Measurements from ENCODE around the gene KDM3A. TPM values are rescaled to one million over a fixed set of nuclear protein-coding genes. Genes with fewer than 3 reads are reported as not detected.

KDM3A gene
- total and polyA plus RNA-seq, 10 of the 15 experiments (the other 5 are each of a cell fraction or from before 2014, with no cell fraction given), result 3.8 to 102 (median 11.1) TPM

- Histone ChIP-seq H3K27ac (ENCODE audit: control insufficient read depth, insufficient read depth) (peak overlapping the region; percentile 100), H3K9me3 (replicated peaks; ENCODE audit: control insufficient read depth, insufficient read depth, low read length) (peaks cover 17% of the 10 kb centered on the region), H3K36me3 (ENCODE audit: control insufficient read depth in 2 of 2, insufficient read depth in 2 of 2, low read length in 1 of 2) (peaks cover 1 to 16% of the 10 kb centered on the region in 2 experiments; a peak in 3 of 4 replicates), H3K27me3 (replicated peaks in 1 of 2; ENCODE audit: control insufficient read depth in 2 of 2, insufficient read depth in 2 of 2, low read length in 1 of 2) (no peaks in the 10 kb centered on the region), H3K9ac (ENCODE audit: control insufficient read depth, insufficient read depth, low read length) (peak overlapping the region; percentile 84), H4K20me1 (ENCODE audit: control insufficient read depth, insufficient read depth) (peaks cover 11% of the 10 kb centered on the region), H3K4me3 (peak overlapping the region; percentile 78; the same call in 1 of the 2 replicates), H3K4me2 (ENCODE audit: control insufficient read depth, insufficient read depth) (no peak overlapping the region), H3K79me2 (ENCODE audit: control insufficient read depth, insufficient read depth, low read length) (peaks cover 49% of the 10 kb centered on the region), H3K4me1 (ENCODE audit: control insufficient read depth, insufficient read depth, low read length) (peaks cover 11% of the 10 kb centered on the region), H2AFZ (ENCODE audit: control insufficient read depth, low read depth, low read length) (peak overlapping the region; percentile 37)
- 2% methylated on average over 42 of the region's 59 CpGs for WGBS (ENCODE audit: insufficient coverage, insufficient replicate concordance, low lambda C conversion rate, missing lambda C conversion rate)
- no peak for ATAC-seq
- DNase-seq (ENCODE audit: low read depth, low spot score), result no peak
- ChIA-PET CTCF (interaction anchor here (1.0 to 4.0 kb wide), 6 partner anchors 48 to 220 kb away, joined by 4 to 15 read pairs (median 5); no protein-coding TSS in a partner anchor), SMC1A (ENCODE audit: uncharacterized antibody, unreplicated experiment) (interaction anchor here (0.9 to 2.8 kb wide), 9 partner anchors 9 to 248 kb away, joined by 3 to 13 read pairs (median 4); no protein-coding TSS in a partner anchor), POLR2A (interaction anchor here (0.8 to 3.5 kb wide), 20 partner anchors 9 to 407 kb away, joined by 3 to 25 read pairs (median 4); partner anchors contain the start of genes CHMP3 and IMMT), RAD21 (ENCODE audit: unreplicated experiment) (interaction anchor here (0.6 to 2.9 kb wide), 12 partner anchors 13 to 1004 kb away, joined by 3 to 15 read pairs (median 4); no protein-coding TSS in a partner anchor)
- intact Hi-C loops (cut with micrococcal nuclease; ENCODE audit: unreplicated experiment) (loop anchor here (1.0 to 10.0 kb wide), 3 partner anchors 182 to 243 kb away; partner anchors contain the start of genes MRPL35 and RNF103), in situ Hi-C loops (cut with MboI) (loop anchor here (25.0 kb wide), 1 partner anchor 1504 kb away; no protein-coding TSS in a partner anchor)
- TF ChIP-seq POLR2AphosphoS2 (IDR thresholded peaks at IDR 0.05; ENCODE audit: low read depth, low read length) (peak; percentile 86), BACH1 (IDR thresholded peaks at IDR 0.05; ENCODE audit: borderline replicate concordance) (peak; percentile 87), ZNF24 (IDR thresholded peaks at IDR 0.05) (0 out of 2 replicates have a peak, but pooled peaks have one; percentile 32), PAX5 (IDR thresholded peaks at IDR 0.05; ENCODE audit: borderline replicate concordance, low read depth, low read length) (no peak), PAX8 (IDR thresholded peaks at IDR 0.05) (no peak), LARP7 (IDR thresholded peaks at IDR 0.05) (0 out of 2 replicates have a peak, but pooled peaks have one; percentile 40), NKRF (conservative IDR thresholded peaks at IDR 0.05) (peak; percentile 77), GATAD2B (conservative IDR thresholded peaks at IDR 0.05; ENCODE audit: low read depth) (no peak), POU2F2 (IDR thresholded peaks at IDR 0.05; ENCODE audit: borderline replicate concordance, low read depth, low read length) (peak; percentile 5; the same call in 1 of the 3 replicates), POLR2A (IDR thresholded peaks at IDR 0.05; ENCODE audit: low read depth, low read length) (peak; percentile 94), SMARCA5 (IDR thresholded peaks at IDR 0.05) (peak; percentile 52; the same call in 1 of the 2 replicates), POLR2AphosphoS5 (IDR thresholded peaks at IDR 0.05; ENCODE audit: low read length) (peak; percentile 93; the same call in 1 of the 2 replicates)
- TF ChIP-seq, protein P1, sequence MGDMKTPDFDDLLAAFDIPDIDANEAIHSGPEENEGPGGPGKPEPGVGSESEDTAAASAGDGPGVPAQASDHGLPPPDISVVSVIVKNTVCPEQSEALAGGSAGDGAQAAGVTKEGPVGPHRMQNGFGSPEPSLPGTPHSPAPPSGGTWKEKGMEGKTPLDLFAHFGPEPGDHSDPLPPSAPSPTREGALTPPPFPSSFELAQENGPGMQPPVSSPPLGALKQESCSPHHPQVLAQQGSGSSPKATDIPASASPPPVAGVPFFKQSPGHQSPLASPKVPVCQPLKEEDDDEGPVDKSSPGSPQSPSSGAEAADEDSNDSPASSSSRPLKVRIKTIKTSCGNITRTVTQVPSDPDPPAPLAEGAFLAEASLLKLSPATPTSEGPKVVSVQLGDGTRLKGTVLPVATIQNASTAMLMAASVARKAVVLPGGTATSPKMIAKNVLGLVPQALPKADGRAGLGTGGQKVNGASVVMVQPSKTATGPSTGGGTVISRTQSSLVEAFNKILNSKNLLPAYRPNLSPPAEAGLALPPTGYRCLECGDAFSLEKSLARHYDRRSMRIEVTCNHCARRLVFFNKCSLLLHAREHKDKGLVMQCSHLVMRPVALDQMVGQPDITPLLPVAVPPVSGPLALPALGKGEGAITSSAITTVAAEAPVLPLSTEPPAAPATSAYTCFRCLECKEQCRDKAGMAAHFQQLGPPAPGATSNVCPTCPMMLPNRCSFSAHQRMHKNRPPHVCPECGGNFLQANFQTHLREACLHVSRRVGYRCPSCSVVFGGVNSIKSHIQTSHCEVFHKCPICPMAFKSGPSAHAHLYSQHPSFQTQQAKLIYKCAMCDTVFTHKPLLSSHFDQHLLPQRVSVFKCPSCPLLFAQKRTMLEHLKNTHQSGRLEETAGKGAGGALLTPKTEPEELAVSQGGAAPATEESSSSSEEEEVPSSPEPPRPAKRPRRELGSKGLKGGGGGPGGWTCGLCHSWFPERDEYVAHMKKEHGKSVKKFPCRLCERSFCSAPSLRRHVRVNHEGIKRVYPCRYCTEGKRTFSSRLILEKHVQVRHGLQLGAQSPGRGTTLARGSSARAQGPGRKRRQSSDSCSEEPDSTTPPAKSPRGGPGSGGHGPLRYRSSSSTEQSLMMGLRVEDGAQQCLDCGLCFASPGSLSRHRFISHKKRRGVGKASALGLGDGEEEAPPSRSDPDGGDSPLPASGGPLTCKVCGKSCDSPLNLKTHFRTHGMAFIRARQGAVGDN (IDR thresholded peaks at IDR 0.05), result peak; percentile 1; the same call in 1 of the 2 replicates
- FAIRE-seq, result no peak
- no TSS peak for BruUV-seq (replicated peaks)
Measured at GRCh38 chr2:86441392-86441881, 266 bp downstream of the KDM3A start.
